NT2/D1 (cell line): ENCODE data around the gene DNMT3A.

ENCODE experiments used
- SUZ12 ChIP-seq: IDR thresholded peaks from 2 replicates; pipeline ENCODE4 v1.6.1; 2011; ENCODE audit not compliant: insufficient read length, insufficient read depth; ENCODE audit errors: extremely low read depth
- YY1 ChIP-seq: IDR thresholded peaks from 2 replicates; pipeline ENCODE4 v1.6.1; 2011; ENCODE audit not compliant: insufficient read length, insufficient read depth

DNA sequence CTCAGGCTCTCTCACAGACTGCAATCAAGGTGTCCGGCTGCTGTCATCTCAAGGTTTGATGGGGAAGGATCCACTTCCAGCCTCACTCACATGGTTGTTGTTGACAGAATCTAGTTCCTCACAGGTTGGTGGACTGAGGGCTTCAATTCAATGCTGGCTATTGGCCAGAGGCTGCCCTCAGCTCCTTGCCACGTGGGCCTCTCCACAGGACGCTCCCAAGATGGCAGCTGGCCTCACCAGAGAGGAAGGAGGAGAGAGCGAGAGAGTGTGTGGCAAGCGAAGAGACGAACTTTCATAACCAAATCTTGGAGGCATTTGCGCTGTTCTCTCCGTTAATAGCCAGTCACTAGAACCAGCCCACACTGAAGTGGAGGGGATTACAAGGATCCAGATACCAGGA is 13.5 kb upstream of the DNMT3A start:
- TF ChIP-seq YY1 = no peak
- TF ChIP-seq SUZ12 = no peak
